Measurements from ENCODE around the gene EEPD1.
A peak's percentile ranks its signal among the peaks of the same experiment; 100 is the strongest.
"Not testable (repeated sequence)": the region's sequence is repeated elsewhere in the genome, so short reads cannot be mapped to it uniquely, and the experiment has no call there.

EEPD1 gene

GRCh38 chr7:36129048-36129534 is 24.0 kb upstream of the EEPD1 start:
- DNase-seq = no peak

GRCh38 chr7:36130236-36130945 is 22.7 kb upstream of the EEPD1 start:
- DNase-seq = no peak

GRCh38 chr7:36131026-36131425 is 22.0 kb upstream of the EEPD1 start:
- no peak for DNase-seq

- no peak for DNase-seq
Measured at GRCh38 chr7:36131499-36131898, 21.6 kb upstream of the EEPD1 start.

- DNase-seq = no peak
Measured at GRCh38 chr7:36132012-36132411, 21.0 kb upstream of the EEPD1 start.

GRCh38 chr7:36135700-36136099 is 17.4 kb upstream of the EEPD1 start:
- DNase-seq = no peak

GRCh38 chr7:36137258-36137657 is 15.8 kb upstream of the EEPD1 start:
- no peak for DNase-seq

GRCh38 chr7:36137754-36138153 is 15.3 kb upstream of the EEPD1 start:
- no peak for DNase-seq

GRCh38 chr7:36138209-36138608 is 14.8 kb upstream of the EEPD1 start:
- DNase-seq = no peak

- no peak for DNase-seq
Measured at GRCh38 chr7:36141351-36141750, 11.7 kb upstream of the EEPD1 start.

GRCh38 chr7:36141850-36142249 is 11.2 kb upstream of the EEPD1 start:
- DNase-seq = no peak

GRCh38 chr7:36144189-36144588 is 8.9 kb upstream of the EEPD1 start:
- peak in 1 of 3 donors; percentile 26 for DNase-seq

GRCh38 chr7:36145686-36146085 is 7.4 kb upstream of the EEPD1 start:
- no peak for DNase-seq

GRCh38 chr7:36147361-36147760 is 5.7 kb upstream of the EEPD1 start:
- DNase-seq = no peak

- no peak for DNase-seq
Measured at GRCh38 chr7:36148422-36149065, 4.5 kb upstream of the EEPD1 start.

GRCh38 chr7:36149240-36149639 is 3.8 kb upstream of the EEPD1 start:
- DNase-seq = not testable (repeated sequence)

- DNase-seq = no peak
Measured at GRCh38 chr7:36149694-36150452, 3.2 kb upstream of the EEPD1 start.

- no peak for DNase-seq
Measured at GRCh38 chr7:36151921-36152755, 916 bp upstream of the EEPD1 start.

- peak in 1 of 3 donors; percentile 28 for DNase-seq
Measured at GRCh38 chr7:36153571-36154097, 580 bp downstream of the EEPD1 start.

- no peak for DNase-seq
Measured at GRCh38 chr7:36154255-36155212, 1.5 kb downstream of the EEPD1 start.

GRCh38 chr7:36155811-36156361 is 2.8 kb downstream of the EEPD1 start:
- peak; percentile 29 to 46 (median 37) for DNase-seq

All from suppressor macrophage treated with lipopolysaccharide for 1 hour (primary cell).